Fibroblast of lung (primary cell): ENCODE measurements around the gene MGAT4A.

Source experiments
- EZH2 ChIP-seq: IDR thresholded peaks from 2 replicates; pipeline ENCODE4 v1.5.1; 2012; ENCODE audit warnings: low read length, control low read depth, mild to moderate bottlenecking; ENCODE audit errors: missing control alignments
- TF ChIP-seq, protein P1 (sequence below), 2 donors: IDR thresholded peaks in 1 of 2; conservative IDR thresholded peaks in 1 of 2; 1 replicate in 1 of 2; 2 replicates in 1 of 2; pipeline ENCODE4 v1.5.1; 2011 to 2012; ENCODE audit warnings: low read length in 2 of 2, control low read depth in 1 of 2, inconsistent platforms in 1 of 2, low read depth in 1 of 2, mild to moderate bottlenecking in 1 of 2

DNA sequence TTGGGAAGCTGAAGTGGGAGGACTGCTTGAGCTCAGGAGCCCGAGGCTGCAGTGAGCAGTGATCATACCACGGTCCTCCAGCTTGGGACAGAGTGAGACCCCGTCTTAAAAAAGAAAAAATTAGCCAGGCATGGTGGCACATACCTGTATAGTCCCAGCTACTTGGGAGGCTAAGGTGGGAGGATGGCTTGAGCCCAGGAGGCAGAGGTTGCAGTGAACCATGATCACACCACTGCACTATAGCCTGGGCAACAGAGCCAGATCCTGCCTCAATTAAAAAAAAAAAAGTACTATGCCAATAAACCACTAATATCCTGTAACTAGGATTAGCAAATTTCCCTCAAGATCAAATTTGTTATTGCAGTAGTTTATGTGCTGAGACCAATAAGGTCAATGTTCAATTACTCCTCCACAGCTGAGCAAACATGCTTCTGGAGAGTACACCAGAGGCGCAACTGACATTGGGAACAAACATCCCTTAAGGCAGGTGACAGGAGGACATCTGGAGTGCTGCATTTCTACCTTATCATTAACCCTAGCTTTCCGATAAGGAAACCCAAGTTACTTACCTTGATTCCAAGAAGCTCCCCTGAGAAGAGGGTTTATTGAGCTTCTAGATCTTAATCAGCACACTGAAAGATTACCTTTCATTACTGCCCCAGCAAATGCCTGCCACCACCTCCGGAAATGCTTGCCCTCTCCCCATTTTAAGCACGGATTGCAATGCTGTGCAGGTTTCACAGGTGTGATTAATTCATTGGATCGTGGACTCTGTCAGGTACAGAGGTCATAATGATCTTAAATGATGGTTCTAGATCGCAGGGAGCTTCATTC is 26.2 kb downstream of the MGAT4A start:
- TF ChIP-seq, protein P1, sequence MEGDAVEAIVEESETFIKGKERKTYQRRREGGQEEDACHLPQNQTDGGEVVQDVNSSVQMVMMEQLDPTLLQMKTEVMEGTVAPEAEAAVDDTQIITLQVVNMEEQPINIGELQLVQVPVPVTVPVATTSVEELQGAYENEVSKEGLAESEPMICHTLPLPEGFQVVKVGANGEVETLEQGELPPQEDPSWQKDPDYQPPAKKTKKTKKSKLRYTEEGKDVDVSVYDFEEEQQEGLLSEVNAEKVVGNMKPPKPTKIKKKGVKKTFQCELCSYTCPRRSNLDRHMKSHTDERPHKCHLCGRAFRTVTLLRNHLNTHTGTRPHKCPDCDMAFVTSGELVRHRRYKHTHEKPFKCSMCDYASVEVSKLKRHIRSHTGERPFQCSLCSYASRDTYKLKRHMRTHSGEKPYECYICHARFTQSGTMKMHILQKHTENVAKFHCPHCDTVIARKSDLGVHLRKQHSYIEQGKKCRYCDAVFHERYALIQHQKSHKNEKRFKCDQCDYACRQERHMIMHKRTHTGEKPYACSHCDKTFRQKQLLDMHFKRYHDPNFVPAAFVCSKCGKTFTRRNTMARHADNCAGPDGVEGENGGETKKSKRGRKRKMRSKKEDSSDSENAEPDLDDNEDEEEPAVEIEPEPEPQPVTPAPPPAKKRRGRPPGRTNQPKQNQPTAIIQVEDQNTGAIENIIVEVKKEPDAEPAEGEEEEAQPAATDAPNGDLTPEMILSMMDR (conservative IDR thresholded peaks at IDR 0.05 in 1 of 2, IDR thresholded peaks at IDR 0.05 in 1 of 2; ENCODE audit: low read depth in 1 of 2, low read length in 2 of 2) = no peak
- no peak for TF ChIP-seq EZH2
